Fibroblast of lung (primary cell): Measurements from ENCODE around the gene STX8. TPM values are rescaled to one million over a fixed set of nuclear protein-coding genes. Genes with fewer than 3 reads are reported as not detected.

Experiments
- DNase-seq, 2 donors: peaks; one replicate each; pipeline versions ENCODE4 v3.0.0 to v3.0.0-alpha.2; 2010; ENCODE audit warnings: low read depth in 2 of 2
- H2AFZ ChIP-seq: 2 replicates; pipeline ENCODE4 v1.5.1; 2012; ENCODE audit warnings: low read length, control low read depth, inconsistent platforms
- H3K27ac ChIP-seq: 2 replicates; pipeline ENCODE4 v1.5.1; 2011; ENCODE audit warnings: low read length, control low read depth; ENCODE audit not compliant: insufficient read depth
- H3K27me3 ChIP-seq: 2 replicates; pipeline ENCODE4 v1.5.1; 2011; ENCODE audit warnings: mild to moderate bottlenecking, low read length; ENCODE audit not compliant: control insufficient read depth, insufficient read depth
- H3K36me3 ChIP-seq: 2 replicates; pipeline ENCODE4 v1.5.1; 2011; ENCODE audit warnings: low read length; ENCODE audit not compliant: control insufficient read depth, insufficient read depth
- H3K4me1 ChIP-seq: 2 replicates; pipeline ENCODE4 v1.5.1; 2011; ENCODE audit warnings: low read length; ENCODE audit not compliant: control insufficient read depth, insufficient read depth; ENCODE audit errors: extremely low read depth
- H3K4me2 ChIP-seq: 2 replicates; pipeline ENCODE4 v1.5.1; 2011; ENCODE audit warnings: low read length, control low read depth; ENCODE audit not compliant: insufficient read depth; ENCODE audit errors: extremely low read depth
- H3K4me3 ChIP-seq, 4 experiments: fragments of 200-600 bp in 1 of 4; sonication (generic) in 1 of 4; replicated peaks in 1 of 4; 2 replicates each; pipeline ENCODE4 v1.5.1; 2011 to 2016; ENCODE audit warnings: low read length in 4 of 4, low read depth in 3 of 4, mild to moderate bottlenecking in 3 of 4, control low read depth in 2 of 4, inconsistent platforms in 1 of 4, mixed read lengths in 1 of 4; ENCODE audit not compliant: insufficient read depth in 1 of 4; ENCODE audit errors: control extremely low read depth in 1 of 4
- H3K79me2 ChIP-seq: 2 replicates; pipeline ENCODE4 v1.5.1; 2012; ENCODE audit warnings: mild to moderate bottlenecking, low read length, inconsistent platforms; ENCODE audit not compliant: control insufficient read depth, insufficient read depth
- H3K9ac ChIP-seq: 2 replicates; pipeline ENCODE4 v1.5.1; 2011; ENCODE audit warnings: mild to moderate bottlenecking, low read length, control low read depth; ENCODE audit not compliant: insufficient read depth
- H3K9me3 ChIP-seq: 2 replicates; pipeline ENCODE4 v1.5.1; 2012; ENCODE audit warnings: low read depth, low read length; ENCODE audit not compliant: control insufficient read depth, insufficient read depth
- H4K20me1 ChIP-seq: 2 replicates; pipeline ENCODE4 v1.5.1; 2011; ENCODE audit warnings: low read length; ENCODE audit not compliant: control insufficient read depth, insufficient read depth; ENCODE audit errors: extremely low read depth
- CTCF ChIP-seq, 2 donors: IDR thresholded peaks in 1 of 2; conservative IDR thresholded peaks in 1 of 2; 1 replicate in 1 of 2; 2 replicates in 1 of 2; pipeline ENCODE4 v1.5.1; 2011 to 2012; ENCODE audit warnings: low read length in 2 of 2, control low read depth in 1 of 2, inconsistent platforms in 1 of 2, low read depth in 1 of 2, mild to moderate bottlenecking in 1 of 2
- EZH2 ChIP-seq: IDR thresholded peaks from 2 replicates; pipeline ENCODE4 v1.5.1; 2012; ENCODE audit warnings: low read length, control low read depth, mild to moderate bottlenecking; ENCODE audit errors: missing control alignments
- polyA plus RNA-seq, 2 donors: library from polyadenylated mRNA; depleted of rRNA in 1 of 2; stranded (reverse) in 1 of 2; unstranded in 1 of 2; fragments of >200 nt; gene quantifications; 2 replicates each; pipeline ENCODE4 v1.2.1, GENCODE V29; 2011 to 2012; ENCODE audit warnings: missing spikeins in 1 of 2
- total RNA-seq: library from RNA; depleted of rRNA; stranded (reverse); fragments of >200 nt; gene quantifications from 2 replicates; pipeline ENCODE4 v1.2.1, GENCODE V29; 2014

The STX8 gene
- total and polyA plus RNA-seq, 2 donors (not counting 1 experiment from before 2014, with no cell fraction given), result 84.7 to 128 TPM

- Histone ChIP-seq H3K9me3 (no peaks in the 10 kb centered on the region), H3K4me1 (peaks cover 8% of the 10 kb centered on the region), H3K27ac (no peak overlapping the region), H2AFZ (peak overlapping the region; percentile 41), H3K9ac (peak overlapping the region; percentile 45), H3K36me3 (no peaks in the 10 kb centered on the region), H3K4me3 (peak overlapping the region in 2 of 4 experiments; percentile 40 to 42), H3K79me2 (no peaks in the 10 kb centered on the region), H4K20me1 (no peaks in the 10 kb centered on the region), H3K27me3 (no peaks in the 10 kb centered on the region), H3K4me2 (peak overlapping the region; percentile 80)
- no peak for TF ChIP-seq EZH2
- TF ChIP-seq CTCF (conservative IDR thresholded peaks at IDR 0.05 in 1 of 2, IDR thresholded peaks at IDR 0.05 in 1 of 2; ENCODE audit: low read depth in 1 of 2, low read length in 2 of 2), result no peak
- DNase-seq, result no peak
These were observed 336.3 kb downstream of the STX8 start for GRCh38 chr17:9239246-9239792.

GRCh38 chr17:9238340-9239245, 337.0 kb downstream of the STX8 start:
- Histone ChIP-seq H4K20me1 (no peaks in the 10 kb centered on the region), H3K9me3 (no peaks in the 10 kb centered on the region), H3K4me2 (no peak overlapping the region), H3K4me1 (peaks cover 4% of the 10 kb centered on the region), H3K79me2 (no peaks in the 10 kb centered on the region), H3K4me3 (no peak overlapping the region), H3K27ac (no peak overlapping the region), H2AFZ (no peak overlapping the region), H3K9ac (no peak overlapping the region), H3K36me3 (no peaks in the 10 kb centered on the region), H3K27me3 (no peaks in the 10 kb centered on the region)
- no peak for TF ChIP-seq EZH2
- no peak for TF ChIP-seq CTCF (conservative IDR thresholded peaks at IDR 0.05 in 1 of 2, IDR thresholded peaks at IDR 0.05 in 1 of 2; ENCODE audit: low read depth in 1 of 2, low read length in 2 of 2)
- DNase-seq, result no peak

GRCh38 chr17:9237661-9238301, 337.8 kb downstream of the STX8 start:
- Histone ChIP-seq H4K20me1 (no peaks in the 10 kb centered on the region), H3K9ac (no peak overlapping the region), H2AFZ (no peak overlapping the region), H3K27ac (no peak overlapping the region), H3K79me2 (no peaks in the 10 kb centered on the region), H3K36me3 (no peaks in the 10 kb centered on the region), H3K4me1 (peaks cover 4% of the 10 kb centered on the region), H3K27me3 (no peaks in the 10 kb centered on the region), H3K4me2 (no peak overlapping the region), H3K9me3 (no peaks in the 10 kb centered on the region), H3K4me3 (no peak overlapping the region)
- no peak for DNase-seq
- no peak for TF ChIP-seq EZH2
- no peak for TF ChIP-seq CTCF (conservative IDR thresholded peaks at IDR 0.05 in 1 of 2, IDR thresholded peaks at IDR 0.05 in 1 of 2; ENCODE audit: low read depth in 1 of 2, low read length in 2 of 2)
